Tibial nerve (tissue), 3 donors: ENCODE data around the gene ZDHHC4.

Source experiments
- POLR2A ChIP-seq, 2 donors: fragments of 450-650 bp; IDR thresholded peaks; one replicate each; pipeline ENCODE4 v1.6.1; 2017; ENCODE audit warnings: antibody characterized with exemption in 2 of 2, mild to moderate bottlenecking in 2 of 2, moderate library complexity in 2 of 2
- TF ChIP-seq, protein P1 (sequence below), 5 experiments: fragments of 200-600 bp in 3 of 5; fragments of 450-650 bp in 2 of 5; sonication (generic) in 3 of 5; IDR thresholded peaks; one replicate each; pipeline ENCODE4 v1.5.1; 2016 to 2019; ENCODE audit warnings: antibody characterized with exemption in 5 of 5, mild to moderate bottlenecking in 3 of 5, moderate library complexity in 2 of 5

DNA sequence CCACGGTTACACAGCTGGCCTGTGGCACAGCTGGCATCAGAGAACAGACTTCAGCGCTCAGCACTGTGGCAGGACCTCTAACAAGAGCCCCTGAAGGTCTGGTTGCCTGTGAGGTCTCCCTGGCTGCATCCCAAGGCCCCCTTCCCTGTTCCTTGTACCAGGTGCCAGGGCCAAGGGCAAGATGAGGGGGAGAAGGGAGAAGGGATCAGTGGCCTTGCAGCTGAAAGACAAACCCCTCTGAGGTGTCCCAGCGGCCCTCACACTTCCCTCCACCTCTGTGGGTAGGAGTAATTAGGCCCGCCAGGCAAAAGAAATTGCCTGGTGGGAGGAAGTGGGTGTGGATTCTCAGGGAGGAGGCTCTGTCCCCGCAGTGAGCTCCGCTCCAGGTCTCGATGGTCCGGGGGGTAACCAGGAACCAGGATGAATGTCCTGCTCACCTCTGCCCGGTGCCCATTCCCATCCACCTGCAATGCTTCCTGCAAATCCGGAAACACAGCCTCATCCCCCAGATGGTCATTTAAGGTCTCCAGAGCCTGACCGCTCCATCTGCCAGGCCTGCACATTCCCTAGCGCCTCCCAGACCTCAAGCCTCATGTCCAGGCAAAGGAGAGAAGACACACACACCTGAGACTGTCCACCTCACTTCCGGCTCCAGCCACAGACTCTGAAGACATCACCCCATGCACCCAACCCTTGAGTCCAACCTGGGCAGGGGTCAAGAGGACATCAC, 48.7 kb upstream of the ZDHHC4 start:
- TF ChIP-seq, protein P1, sequence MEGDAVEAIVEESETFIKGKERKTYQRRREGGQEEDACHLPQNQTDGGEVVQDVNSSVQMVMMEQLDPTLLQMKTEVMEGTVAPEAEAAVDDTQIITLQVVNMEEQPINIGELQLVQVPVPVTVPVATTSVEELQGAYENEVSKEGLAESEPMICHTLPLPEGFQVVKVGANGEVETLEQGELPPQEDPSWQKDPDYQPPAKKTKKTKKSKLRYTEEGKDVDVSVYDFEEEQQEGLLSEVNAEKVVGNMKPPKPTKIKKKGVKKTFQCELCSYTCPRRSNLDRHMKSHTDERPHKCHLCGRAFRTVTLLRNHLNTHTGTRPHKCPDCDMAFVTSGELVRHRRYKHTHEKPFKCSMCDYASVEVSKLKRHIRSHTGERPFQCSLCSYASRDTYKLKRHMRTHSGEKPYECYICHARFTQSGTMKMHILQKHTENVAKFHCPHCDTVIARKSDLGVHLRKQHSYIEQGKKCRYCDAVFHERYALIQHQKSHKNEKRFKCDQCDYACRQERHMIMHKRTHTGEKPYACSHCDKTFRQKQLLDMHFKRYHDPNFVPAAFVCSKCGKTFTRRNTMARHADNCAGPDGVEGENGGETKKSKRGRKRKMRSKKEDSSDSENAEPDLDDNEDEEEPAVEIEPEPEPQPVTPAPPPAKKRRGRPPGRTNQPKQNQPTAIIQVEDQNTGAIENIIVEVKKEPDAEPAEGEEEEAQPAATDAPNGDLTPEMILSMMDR (IDR thresholded peaks at IDR 0.05): no peak
- TF ChIP-seq POLR2A (IDR thresholded peaks at IDR 0.05): no peak
